Stimulated activated CD8-positive, alpha-beta memory T cell treated with anti-CD3 and anti-CD28 coated beads, Interleukin-4, amount 100 ng/mL, for 48 hours (primary cell): ENCODE data around the gene ARHGAP35.

Experiments
- DNase-seq: peaks from one replicate; pipeline ENCODE4 v3.0.0-alpha.2; 2020

Gene ARHGAP35

DNA sequence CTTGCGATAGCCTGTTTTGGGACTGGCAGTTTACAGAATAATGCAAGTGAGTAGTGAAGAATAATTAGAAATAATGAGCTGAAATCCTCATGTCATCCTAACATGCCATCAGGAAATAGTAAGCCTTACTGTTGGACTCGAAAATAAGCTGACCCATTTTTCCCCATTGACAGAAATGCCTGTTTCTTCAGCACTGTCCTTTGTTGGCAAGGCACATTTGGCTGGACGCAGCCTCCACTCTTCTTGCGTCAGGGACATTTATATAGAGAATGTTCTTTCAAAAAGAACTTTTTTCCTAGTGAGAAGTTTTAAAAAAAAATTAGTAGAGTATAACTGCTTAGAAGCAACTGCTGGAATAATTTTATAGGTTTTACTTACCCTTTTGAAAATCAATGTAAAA lies 47.1 kb downstream of the ARHGAP35 start:
- DNase-seq = no peak

DNA sequence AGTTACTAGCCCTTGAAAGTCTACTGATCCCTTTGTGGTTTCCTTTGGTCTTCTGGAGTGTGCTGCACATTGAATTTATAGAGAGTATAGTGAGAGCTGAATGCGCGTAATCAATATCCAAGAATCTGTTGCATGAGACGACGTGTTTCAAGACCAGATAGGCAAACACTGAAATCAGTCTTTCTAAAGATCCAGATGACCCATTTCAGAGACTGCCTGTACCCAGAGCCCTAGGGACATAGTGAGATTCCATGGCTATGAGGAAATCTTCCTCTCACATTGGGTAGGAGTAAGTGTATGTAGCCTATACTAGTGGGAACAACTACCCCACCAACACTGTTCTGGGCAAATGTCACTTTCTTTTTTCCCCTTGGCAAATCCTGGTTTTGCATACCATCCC lies 48.6 kb downstream of the ARHGAP35 start:
- no peak for DNase-seq
